AG04449 (cell line): ENCODE data around the gene HOMER3.

Source experiments
- CTCF ChIA-PET: fragments of 350-600 bp; formaldehyde crosslinking; extraction: SDS; loops from one replicate; lab custom pipeline; 2021; ENCODE audit warnings: antibody characterized with exemption; lab: Yijun Ruan, JAX
- POLR2A ChIA-PET: fragments of 400-600, 350-600 bp; formaldehyde crosslinking; extraction: SDS; loops from one replicate; lab custom pipeline; 2020; ENCODE audit warnings: antibody characterized with exemption, inconsistent platforms; lab: Yijun Ruan, JAX
- DNase-seq: peaks from one replicate; pipeline ENCODE4 v3.0.0-alpha.2; 2010; ENCODE audit warnings: low read depth, low spot score
- H3K4me3 ChIP-seq: 2 replicates; pipeline ENCODE4 v1.5.1; 2011; ENCODE audit warnings: low read depth, mild to moderate bottlenecking, control low read depth, low read length
- TF ChIP-seq, protein P1 (sequence below): IDR thresholded peaks from one replicate; pipeline ENCODE4 v1.5.1; 2011; ENCODE audit warnings: mild to moderate bottlenecking, moderate library complexity, low read length, control low read depth, inconsistent platforms; ENCODE audit not compliant: insufficient read depth; ENCODE audit errors: missing control alignments

The HOMER3 gene

GRCh38 chr19:18924684-18925213 lies 16.3 kb downstream of the HOMER3 start:
- DNase-seq: no peak
- TF ChIP-seq, protein P1, sequence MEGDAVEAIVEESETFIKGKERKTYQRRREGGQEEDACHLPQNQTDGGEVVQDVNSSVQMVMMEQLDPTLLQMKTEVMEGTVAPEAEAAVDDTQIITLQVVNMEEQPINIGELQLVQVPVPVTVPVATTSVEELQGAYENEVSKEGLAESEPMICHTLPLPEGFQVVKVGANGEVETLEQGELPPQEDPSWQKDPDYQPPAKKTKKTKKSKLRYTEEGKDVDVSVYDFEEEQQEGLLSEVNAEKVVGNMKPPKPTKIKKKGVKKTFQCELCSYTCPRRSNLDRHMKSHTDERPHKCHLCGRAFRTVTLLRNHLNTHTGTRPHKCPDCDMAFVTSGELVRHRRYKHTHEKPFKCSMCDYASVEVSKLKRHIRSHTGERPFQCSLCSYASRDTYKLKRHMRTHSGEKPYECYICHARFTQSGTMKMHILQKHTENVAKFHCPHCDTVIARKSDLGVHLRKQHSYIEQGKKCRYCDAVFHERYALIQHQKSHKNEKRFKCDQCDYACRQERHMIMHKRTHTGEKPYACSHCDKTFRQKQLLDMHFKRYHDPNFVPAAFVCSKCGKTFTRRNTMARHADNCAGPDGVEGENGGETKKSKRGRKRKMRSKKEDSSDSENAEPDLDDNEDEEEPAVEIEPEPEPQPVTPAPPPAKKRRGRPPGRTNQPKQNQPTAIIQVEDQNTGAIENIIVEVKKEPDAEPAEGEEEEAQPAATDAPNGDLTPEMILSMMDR: no peak
- CTCF ChIA-PET: interaction anchor here (1.6 kb wide), 1 partner anchor 62 kb away, joined by 4 read pairs; no protein-coding TSS in a partner anchor
- no peak overlapping the region for H3K4me3 ChIP-seq
- POLR2A ChIA-PET: no interaction called here

DNA sequence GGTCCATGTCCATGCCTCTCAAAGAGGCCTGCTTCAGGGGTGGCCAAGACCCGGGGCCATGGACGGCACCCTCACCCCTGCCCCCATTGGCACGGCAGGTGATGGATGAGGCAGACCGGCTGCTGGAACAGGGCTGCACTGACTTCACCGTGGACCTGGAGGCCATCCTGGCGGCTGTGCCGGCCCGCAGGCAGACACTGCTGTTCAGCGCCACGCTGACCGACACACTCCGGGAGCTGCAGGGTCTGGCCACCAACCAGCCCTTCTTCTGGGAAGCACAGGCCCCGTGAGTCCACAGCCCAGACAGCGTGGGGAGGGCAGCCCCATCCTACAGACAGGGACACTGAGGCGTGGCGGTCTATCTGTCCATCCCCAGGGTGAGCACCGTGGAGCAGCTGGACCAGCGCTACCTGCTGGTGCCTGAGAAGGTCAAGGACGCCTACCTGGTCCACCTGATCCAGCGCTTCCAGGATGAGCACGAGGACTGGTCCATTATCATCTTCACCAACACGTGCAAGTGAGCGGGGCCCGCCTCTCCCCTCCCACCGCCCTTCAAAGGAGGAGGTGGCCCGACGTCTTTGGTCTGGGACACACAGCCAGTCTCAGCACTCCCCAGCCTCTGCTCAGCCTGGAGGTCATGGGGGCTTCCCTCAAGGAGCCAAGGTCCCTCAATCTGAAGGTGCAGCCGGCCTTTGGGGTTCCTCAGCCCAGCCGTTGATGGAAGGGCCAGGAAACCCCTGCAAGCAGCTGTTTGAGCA lies 18.6 kb downstream of the HOMER3 start:
- ChIA-PET POLR2A (no interaction called here), CTCF (interaction anchor here (0.7 to 1.6 kb wide), 4 partner anchors 16 to 73 kb away, joined by 3 to 5 read pairs (median 4); no protein-coding TSS in a partner anchor)
- TF ChIP-seq, protein P1: no peak
- H3K4me3 ChIP-seq: no peak overlapping the region
- DNase-seq: no peak

DNA sequence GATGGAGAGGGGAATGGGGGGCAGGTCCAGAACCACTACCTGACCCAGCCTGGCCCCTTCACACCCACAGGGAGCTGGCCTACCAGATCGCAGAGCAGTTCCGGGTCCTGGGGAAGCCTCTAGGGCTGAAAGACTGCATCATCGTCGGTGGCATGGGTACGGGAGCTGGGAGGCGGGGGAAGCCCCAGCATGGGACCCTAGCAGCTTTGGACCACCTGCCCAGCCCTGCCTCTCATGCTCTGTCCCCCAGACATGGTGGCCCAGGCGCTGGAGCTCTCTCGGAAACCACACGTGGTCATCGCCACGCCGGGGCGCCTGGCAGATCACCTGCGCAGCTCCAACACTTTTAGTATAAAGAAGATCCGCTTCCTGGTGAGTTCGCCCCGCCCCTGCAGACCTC lies 19.4 kb downstream of the HOMER3 start:
- CTCF ChIA-PET: interaction anchor here (0.6 to 0.9 kb wide), 3 partner anchors 15 to 65 kb away, joined by 3 to 5 read pairs (median 4); no protein-coding TSS in a partner anchor
- POLR2A ChIA-PET: no interaction called here
- DNase-seq: no peak
- TF ChIP-seq, protein P1: no peak
- H3K4me3 ChIP-seq: no peak overlapping the region

GRCh38 chr19:18920400-18920799 lies 20.6 kb downstream of the HOMER3 start:
- POLR2A ChIA-PET: interaction anchor here (0.8 kb wide), 1 partner anchor 66 kb away, joined by 3 read pairs; no protein-coding TSS in a partner anchor
- TF ChIP-seq, protein P1: no peak

DNA sequence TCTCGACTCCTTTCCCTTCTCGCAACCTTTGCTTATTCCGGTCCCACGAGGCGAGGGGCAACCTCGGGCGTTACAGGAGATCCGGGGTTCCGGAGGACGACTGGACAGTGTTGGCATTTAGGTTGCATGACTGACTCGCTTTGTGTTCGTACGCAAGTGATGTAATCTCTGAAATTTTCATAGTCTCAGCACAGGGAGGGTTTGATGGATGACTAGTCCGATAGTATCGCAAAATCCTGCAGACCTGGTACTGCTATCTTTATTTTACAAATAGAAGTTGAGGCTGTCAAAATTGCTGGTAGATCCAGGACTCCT lies 21.2 kb downstream of the HOMER3 start:
- peak overlapping the region; percentile 100 for H3K4me3 ChIP-seq
- ChIA-PET CTCF (interaction anchor here (0.5 to 1.5 kb wide), 4 partner anchors 10 to 349 kb away, joined by 3 to 6 read pairs (median 6); no protein-coding TSS in a partner anchor), POLR2A (interaction anchor here (0.8 to 1.3 kb wide), 4 partner anchors 9 to 362 kb away, joined by 3 to 10 read pairs (median 4); partner anchors contain the start of gene KXD1)
- TF ChIP-seq, protein P1: no peak
- no peak for DNase-seq

More at GRCh38 chr19:18920400-18920799, 20.6 kb downstream of the HOMER3 start:
- CTCF ChIA-PET: interaction anchor here (1.0 kb wide), 1 partner anchor 67 kb away, joined by 5 read pairs; no protein-coding TSS in a partner anchor
- peak overlapping the region; percentile 100 for H3K4me3 ChIP-seq
- DNase-seq: no peak
